Keratinocyte (primary cell): ENCODE measurements around the gene PHF14. TPM values are rescaled to one million over a fixed set of nuclear protein-coding genes. Genes with fewer than 3 reads are reported as not detected.

Experiments
- DNase-seq: peaks from one replicate; pipeline ENCODE4 v3.0.0-alpha.2; 2011; ENCODE audit warnings: low read depth, missing footprints, low spot score
- FAIRE-seq: peaks from 2 replicates; lab custom pipeline; 2011; peaks lifted over from hg19 to GRCh38; lab: Jason Lieb, UNC
- H2AFZ ChIP-seq: 2 replicates; pipeline ENCODE4 v1.6.0; 2012; ENCODE audit warnings: low read length, control low read depth, inconsistent platforms; ENCODE audit not compliant: control insufficient read depth
- H3K27ac ChIP-seq: 2 replicates; pipeline ENCODE4 v1.5.1; 2011; ENCODE audit warnings: low read length; ENCODE audit not compliant: control insufficient read depth, insufficient read depth
- H3K27me3 ChIP-seq: 3 replicates; pipeline ENCODE4 v1.6.0; 2011; ENCODE audit warnings: low read length; ENCODE audit not compliant: control insufficient read depth, insufficient read depth; ENCODE audit errors: extremely low read depth
- H3K36me3 ChIP-seq, 2 experiments: 2 replicates in 1 of 2; 3 replicates in 1 of 2; pipeline ENCODE4 v1.5.1; 2011; ENCODE audit warnings: low read length in 2 of 2, mild to moderate bottlenecking in 1 of 2; ENCODE audit not compliant: control insufficient read depth in 2 of 2, insufficient read depth in 2 of 2; ENCODE audit errors: extremely low read depth in 1 of 2
- H3K4me1 ChIP-seq: 3 replicates; pipeline ENCODE4 v1.5.1; 2011; ENCODE audit warnings: low read length; ENCODE audit not compliant: control insufficient read depth, insufficient read depth; ENCODE audit errors: extremely low read depth
- H3K4me2 ChIP-seq: 3 replicates; pipeline ENCODE4 v1.6.0; 2011; ENCODE audit warnings: low read depth, low read length; ENCODE audit not compliant: control insufficient read depth, insufficient read depth; ENCODE audit errors: extremely low read depth
- H3K4me3 ChIP-seq, 3 experiments: fragments of 200-600 bp in 1 of 3; sonication (generic) in 1 of 3; 2 replicates in 2 of 3; 3 replicates in 1 of 3; pipeline ENCODE4 v1.5.1; 2011 to 2016; ENCODE audit warnings: low read length in 3 of 3, mild to moderate bottlenecking in 3 of 3, control low read depth in 2 of 3, inconsistent platforms in 1 of 3, low read depth in 1 of 3, mixed read lengths in 1 of 3, mixed run types in 1 of 3, moderate library complexity in 1 of 3; ENCODE audit not compliant: control insufficient read depth in 2 of 3, insufficient read depth in 2 of 3; ENCODE audit errors: extremely low read depth in 1 of 3
- H3K79me2 ChIP-seq: 2 replicates; pipeline ENCODE4 v1.6.0; 2012; ENCODE audit warnings: low read length; ENCODE audit not compliant: control insufficient read depth, insufficient read depth
- H3K9ac ChIP-seq: 3 replicates; pipeline ENCODE4 v1.6.0; 2011; ENCODE audit warnings: low read length; ENCODE audit not compliant: control insufficient read depth, insufficient read depth; ENCODE audit errors: extremely low read depth
- H3K9me1 ChIP-seq: 3 replicates; pipeline ENCODE4 v1.6.0; 2011; ENCODE audit warnings: low read length; ENCODE audit not compliant: control insufficient read depth, insufficient read depth; ENCODE audit errors: extremely low read depth
- H3K9me3 ChIP-seq: 2 replicates; pipeline ENCODE4 v1.5.1; 2012; ENCODE audit warnings: low read depth, low read length; ENCODE audit not compliant: control insufficient read depth
- H4K20me1 ChIP-seq: 3 replicates; pipeline ENCODE4 v1.6.0; 2011; ENCODE audit warnings: low read length; ENCODE audit not compliant: control insufficient read depth, insufficient read depth; ENCODE audit errors: extremely low read depth
- EZH2 ChIP-seq: IDR thresholded peaks from one replicate; pipeline ENCODE4 v1.6.1; 2012; ENCODE audit warnings: inconsistent platforms, mild to moderate bottlenecking, low read length, moderate library complexity
- dilution Hi-C: fragments of 300-500 bp; cut with MboI; formaldehyde crosslinking; loops from one replicate; pipeline ENCODE4 v1.7.0; 2020; ENCODE audit warnings: low sequenced_read_pairs; ENCODE audit not compliant: extremely low pct_ligation_motif_present
- polyA plus RNA-seq, 5 experiments: library from polyadenylated mRNA; depleted of rRNA in 3 of 5; stranded (reverse) in 3 of 5; stranded (forward) in 1 of 5; unstranded in 1 of 5; fragments of >200 nt; gene quantifications; 1 replicate in 1 of 5; 2 replicates in 3 of 5; 3 replicates in 1 of 5; pipeline versions ENCODE4 v1.2.1 to v1.2.3, GENCODE V29; 2011 to 2012; ENCODE audit warnings: missing spikeins in 2 of 5, low read depth in 1 of 5, low replicate concordance in 1 of 5
- TF ChIP-seq, protein P1 (sequence below), 3 experiments: IDR thresholded peaks in 1 of 3; conservative IDR thresholded peaks in 1 of 3; optimal IDR thresholded peaks in 1 of 3; 2 replicates in 2 of 3; 3 replicates in 1 of 3; pipeline versions ENCODE3 to v1.5.1; 2011; ENCODE audit warnings: low read length in 3 of 3, mild to moderate bottlenecking in 3 of 3, moderate library complexity in 2 of 3, control low read depth in 1 of 3, inconsistent platforms in 1 of 3; ENCODE audit not compliant: insufficient read depth in 2 of 3; ENCODE audit errors: extremely low read depth in 1 of 3

Gene PHF14
- polyA plus RNA-seq, 1 donor (not counting 4 experiments of a cell fraction or from before 2014, with no cell fraction given) = 16.9 TPM

DNA sequence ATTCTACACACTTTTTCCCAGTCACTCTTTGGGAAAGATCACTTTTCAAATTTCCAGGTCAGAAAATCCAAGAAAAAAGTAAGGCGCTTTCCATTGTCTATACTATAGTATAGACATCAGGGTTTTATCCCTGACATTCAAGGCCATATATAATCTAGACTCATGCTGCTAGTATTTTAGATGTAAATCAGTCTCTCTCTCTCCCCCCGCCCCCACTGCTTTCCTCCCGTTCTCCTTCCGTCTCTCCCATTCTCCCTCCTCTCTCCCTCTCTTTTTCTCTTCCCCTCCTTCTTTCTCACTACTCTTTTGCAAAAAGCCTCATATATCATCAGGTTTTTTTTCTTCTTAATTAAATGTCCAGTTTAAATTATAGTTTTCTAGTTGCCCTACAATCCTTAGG lies 154.8 kb downstream of the PHF14 start:
- Histone ChIP-seq H3K27ac (no peak overlapping the region), H3K4me2 (no peak overlapping the region), H3K79me2 (no peaks in the 10 kb centered on the region), H3K4me3 (no peak overlapping the region), H4K20me1 (no peaks in the 10 kb centered on the region), H3K36me3 (no peaks in the 10 kb centered on the region), H3K9me1 (no peaks in the 10 kb centered on the region), H3K9me3 (no peaks in the 10 kb centered on the region), H3K27me3 (no peaks in the 10 kb centered on the region), H3K9ac (no peak overlapping the region), H3K4me1 (no peaks in the 10 kb centered on the region), H2AFZ (no peak overlapping the region)
- no peak for DNase-seq
- dilution Hi-C loops = no loop called here
- FAIRE-seq = no peak
- TF ChIP-seq, protein P1, sequence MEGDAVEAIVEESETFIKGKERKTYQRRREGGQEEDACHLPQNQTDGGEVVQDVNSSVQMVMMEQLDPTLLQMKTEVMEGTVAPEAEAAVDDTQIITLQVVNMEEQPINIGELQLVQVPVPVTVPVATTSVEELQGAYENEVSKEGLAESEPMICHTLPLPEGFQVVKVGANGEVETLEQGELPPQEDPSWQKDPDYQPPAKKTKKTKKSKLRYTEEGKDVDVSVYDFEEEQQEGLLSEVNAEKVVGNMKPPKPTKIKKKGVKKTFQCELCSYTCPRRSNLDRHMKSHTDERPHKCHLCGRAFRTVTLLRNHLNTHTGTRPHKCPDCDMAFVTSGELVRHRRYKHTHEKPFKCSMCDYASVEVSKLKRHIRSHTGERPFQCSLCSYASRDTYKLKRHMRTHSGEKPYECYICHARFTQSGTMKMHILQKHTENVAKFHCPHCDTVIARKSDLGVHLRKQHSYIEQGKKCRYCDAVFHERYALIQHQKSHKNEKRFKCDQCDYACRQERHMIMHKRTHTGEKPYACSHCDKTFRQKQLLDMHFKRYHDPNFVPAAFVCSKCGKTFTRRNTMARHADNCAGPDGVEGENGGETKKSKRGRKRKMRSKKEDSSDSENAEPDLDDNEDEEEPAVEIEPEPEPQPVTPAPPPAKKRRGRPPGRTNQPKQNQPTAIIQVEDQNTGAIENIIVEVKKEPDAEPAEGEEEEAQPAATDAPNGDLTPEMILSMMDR (optimal IDR thresholded peaks at IDR 0.05 in 1 of 3, IDR thresholded peaks at IDR 0.05 in 1 of 3, conservative IDR thresholded peaks at IDR 0.05 in 1 of 3; ENCODE audit: extremely low read depth in 1 of 3, insufficient read depth in 2 of 3, low read length in 3 of 3) = no peak
- no peak for TF ChIP-seq EZH2

DNA sequence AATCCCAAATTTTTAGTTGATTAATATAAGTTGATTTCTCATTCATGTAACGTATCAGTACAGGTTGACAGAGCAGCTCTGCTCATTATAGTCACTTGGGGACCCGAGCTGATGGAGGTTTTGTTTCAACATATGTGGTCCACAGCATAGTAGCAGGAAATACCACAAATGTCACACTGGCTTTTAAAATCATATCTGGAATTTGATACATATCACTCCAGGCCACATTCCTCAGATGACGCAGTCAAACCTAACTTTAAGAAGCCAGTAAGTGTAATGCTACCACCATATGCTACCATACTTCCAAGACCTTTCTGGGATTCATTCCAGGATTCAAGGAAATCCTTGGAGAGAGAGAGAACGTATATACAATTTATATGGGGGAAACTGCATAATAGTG lies 156.3 kb downstream of the PHF14 start:
- Histone ChIP-seq H3K4me1 (no peaks in the 10 kb centered on the region), H3K36me3 (no peaks in the 10 kb centered on the region), H3K79me2 (no peaks in the 10 kb centered on the region), H3K9me3 (no peaks in the 10 kb centered on the region), H2AFZ (no peak overlapping the region), H3K9ac (no peak overlapping the region), H3K27ac (no peak overlapping the region), H3K27me3 (no peaks in the 10 kb centered on the region), H3K4me3 (no peak overlapping the region), H3K9me1 (no peaks in the 10 kb centered on the region), H4K20me1 (no peaks in the 10 kb centered on the region), H3K4me2 (no peak overlapping the region)
- TF ChIP-seq, protein P1 (optimal IDR thresholded peaks at IDR 0.05 in 1 of 3, IDR thresholded peaks at IDR 0.05 in 1 of 3, conservative IDR thresholded peaks at IDR 0.05 in 1 of 3; ENCODE audit: extremely low read depth in 1 of 3, insufficient read depth in 2 of 3, low read length in 3 of 3) = no peak
- no peak for TF ChIP-seq EZH2
- DNase-seq = no peak
- FAIRE-seq = no peak
- dilution Hi-C loops = no loop called here
